ENCODE results near the gene BCL2L14.

BCL2L14 gene, protein sequence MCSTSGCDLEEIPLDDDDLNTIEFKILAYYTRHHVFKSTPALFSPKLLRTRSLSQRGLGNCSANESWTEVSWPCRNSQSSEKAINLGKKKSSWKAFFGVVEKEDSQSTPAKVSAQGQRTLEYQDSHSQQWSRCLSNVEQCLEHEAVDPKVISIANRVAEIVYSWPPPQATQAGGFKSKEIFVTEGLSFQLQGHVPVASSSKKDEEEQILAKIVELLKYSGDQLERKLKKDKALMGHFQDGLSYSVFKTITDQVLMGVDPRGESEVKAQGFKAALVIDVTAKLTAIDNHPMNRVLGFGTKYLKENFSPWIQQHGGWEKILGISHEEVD

DNA sequence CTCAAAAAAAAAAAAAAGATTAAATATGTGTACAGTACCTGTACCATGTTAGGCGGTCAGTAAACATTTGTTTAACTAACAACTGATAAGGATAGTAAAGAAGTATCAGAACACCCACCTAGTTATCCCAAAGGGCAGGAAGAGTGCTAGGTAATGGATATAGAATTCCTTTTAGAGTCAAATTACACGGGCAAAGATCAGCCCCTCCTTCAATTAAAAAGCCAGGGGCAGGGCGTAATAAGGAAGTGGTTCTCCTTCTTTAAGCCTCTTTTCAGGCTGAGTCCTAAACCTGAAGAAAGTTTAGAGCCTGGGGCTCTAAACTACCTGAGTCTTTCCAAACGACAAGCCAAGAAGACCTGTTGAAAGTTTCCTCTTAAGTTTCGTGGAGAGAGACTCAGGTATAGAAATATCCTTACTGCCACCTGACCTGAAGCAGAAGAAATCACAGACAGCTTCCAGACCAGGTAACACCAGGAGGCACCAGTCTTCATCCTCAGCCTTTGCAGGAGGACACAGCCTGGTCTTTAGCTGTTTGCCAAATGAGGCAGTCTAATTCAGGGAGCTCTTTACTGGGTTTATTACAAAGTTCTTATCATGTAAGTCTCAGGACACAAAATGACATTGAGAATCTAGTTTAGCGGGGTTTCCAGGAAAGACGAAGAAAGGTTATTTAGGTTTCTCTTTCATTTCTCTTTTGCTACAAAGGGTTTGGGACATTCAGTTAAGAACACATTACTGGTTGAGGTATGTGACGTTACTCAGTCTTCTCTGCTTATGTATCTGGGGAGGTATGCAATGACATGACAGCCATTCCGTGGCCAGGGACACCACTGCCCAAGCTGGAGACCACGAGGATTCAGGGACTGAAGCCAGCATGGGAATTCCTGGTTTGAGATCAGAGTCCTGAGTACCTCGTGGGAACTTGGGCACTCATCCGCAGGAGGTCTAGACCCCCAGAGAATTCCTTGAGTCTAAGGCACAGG lies at the start of gene BCL2L14:
Gene BCL2L14 (plus strand): TSS at position 266 of the 983 bp plus-strand sequence. CDS start 8,367 bp downstream, outside the sequence.
- FAIRE-seq (peak; percentile 75), DNase-seq (ENCODE audit: extremely low spot score, insufficient read length, low read depth) (peak; percentile 26)

DNA sequence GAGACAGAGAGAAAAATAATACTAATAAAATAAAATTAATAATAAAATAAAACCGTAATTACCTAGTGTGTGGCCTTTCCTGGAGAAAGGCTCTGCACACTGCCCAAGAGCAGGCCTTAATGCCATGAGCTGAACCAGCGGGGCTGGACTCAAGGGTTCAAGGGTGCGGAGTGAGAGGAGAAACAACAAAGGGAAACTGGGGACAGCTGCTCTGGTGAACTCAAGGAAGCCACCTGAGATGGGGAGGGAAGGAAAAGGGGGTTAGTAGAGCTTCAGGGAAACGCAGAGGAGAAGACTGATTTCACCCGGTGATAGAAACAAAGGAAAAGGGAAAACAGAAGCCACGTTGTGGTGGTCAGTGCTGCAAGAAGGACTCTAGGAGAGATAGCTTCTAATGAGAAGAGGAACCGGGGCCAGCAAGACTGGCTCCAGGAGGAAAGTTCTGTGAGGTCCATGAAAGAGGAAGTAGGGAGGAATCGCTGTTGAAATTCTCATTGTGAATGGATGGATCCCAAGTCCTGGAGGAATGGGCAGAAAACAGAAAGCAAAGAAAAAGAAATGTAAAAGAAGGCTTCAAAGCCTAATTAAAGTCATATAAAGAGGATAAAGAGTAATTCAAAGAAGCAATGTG lies 48.3 kb upstream of the BCL2L14 start:
- DNase-seq (ENCODE audit: extremely low spot score, insufficient read length, low read depth) (no peak), FAIRE-seq (no peak)

DNA sequence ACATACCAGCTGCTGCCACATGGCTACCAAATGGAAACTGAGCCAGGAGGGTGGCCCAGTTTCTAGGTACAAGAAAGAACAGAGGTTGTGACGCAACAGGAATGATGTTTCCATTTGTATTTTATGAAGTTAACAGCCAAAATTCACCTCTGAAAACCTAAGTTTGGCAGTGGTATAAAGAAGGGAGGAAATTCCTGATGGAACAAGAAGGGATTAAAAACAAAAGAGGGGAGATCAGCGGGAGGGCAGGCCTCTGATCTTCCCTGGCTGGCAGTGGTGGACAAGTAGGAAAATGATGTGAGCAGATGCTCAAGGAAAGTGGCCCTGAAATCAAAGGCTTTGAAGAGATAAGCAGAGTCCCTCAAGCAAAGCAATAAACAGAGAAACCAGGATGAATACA lies 47.3 kb upstream of the BCL2L14 start:
- FAIRE-seq (peak; percentile 36), DNase-seq (ENCODE audit: extremely low spot score, insufficient read length, low read depth) (no peak)

DNA sequence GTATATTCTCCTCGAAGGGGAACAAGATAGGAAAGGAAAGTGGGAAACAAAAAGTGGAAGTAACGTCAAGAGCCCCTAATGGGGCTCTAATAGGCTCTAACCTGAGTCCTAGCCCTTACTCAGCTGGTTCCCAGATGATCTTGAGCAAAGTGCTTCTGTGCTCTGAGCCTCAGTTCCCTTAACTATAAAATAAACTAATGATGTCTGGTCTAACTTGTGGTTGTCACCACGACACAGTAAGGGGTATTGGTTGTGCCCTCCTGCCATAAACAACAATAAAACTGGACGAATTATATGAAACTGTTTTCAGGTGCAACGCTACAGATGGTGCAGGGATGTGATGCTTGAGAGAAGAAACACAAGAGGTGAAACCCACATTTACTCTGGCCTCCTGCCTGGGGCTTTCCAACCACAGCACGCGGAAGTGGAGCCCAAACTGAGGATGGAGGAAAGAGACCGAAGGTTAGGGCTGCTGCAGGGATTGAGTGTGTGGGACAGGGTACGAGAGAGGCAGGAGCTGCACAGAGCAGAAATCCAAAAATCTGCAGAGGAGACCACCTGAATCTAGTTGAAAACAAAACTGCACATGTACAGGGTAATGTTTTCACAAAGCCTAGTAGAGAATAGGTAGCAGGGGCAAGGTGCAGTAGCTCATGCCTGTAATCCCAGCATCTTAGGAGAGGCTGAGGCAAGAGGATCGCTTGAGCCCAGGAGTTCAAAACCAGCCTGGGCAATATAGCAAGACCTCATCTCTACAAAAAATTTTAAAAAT lies 45.6 kb upstream of the BCL2L14 start:
- peak; percentile 98 for FAIRE-seq
- DNase-seq (ENCODE audit: extremely low spot score, insufficient read length, low read depth), result no peak

DNA sequence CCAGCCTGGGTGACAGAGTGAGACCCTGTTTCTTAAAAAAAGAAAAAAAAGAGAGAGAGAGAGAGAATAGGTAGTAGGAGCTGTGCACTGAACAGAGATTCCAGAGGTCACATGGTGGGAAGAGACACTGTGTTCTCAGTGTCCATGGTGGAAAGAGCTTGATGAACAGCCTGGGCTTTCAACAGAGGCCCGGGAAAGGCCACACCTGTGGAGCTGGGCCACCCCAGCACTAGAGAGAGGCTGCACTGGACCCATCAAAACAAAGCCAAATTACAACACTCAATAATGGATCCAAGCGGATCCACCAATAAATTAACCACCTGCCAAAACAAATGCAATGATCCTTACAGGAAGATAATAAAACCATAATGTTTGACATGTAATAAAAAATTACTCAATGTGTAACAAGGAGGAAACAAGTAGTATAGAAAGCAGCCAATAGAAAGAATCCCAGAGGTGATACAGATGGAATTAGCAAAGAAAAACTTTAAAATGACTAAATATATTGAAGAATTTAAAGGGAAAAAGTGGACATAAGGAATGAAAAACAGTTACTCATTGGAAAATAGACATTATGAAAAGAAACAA lies 44.8 kb upstream of the BCL2L14 start:
- no peak for DNase-seq (ENCODE audit: extremely low spot score, insufficient read length, low read depth)
- FAIRE-seq, result no peak

DNA sequence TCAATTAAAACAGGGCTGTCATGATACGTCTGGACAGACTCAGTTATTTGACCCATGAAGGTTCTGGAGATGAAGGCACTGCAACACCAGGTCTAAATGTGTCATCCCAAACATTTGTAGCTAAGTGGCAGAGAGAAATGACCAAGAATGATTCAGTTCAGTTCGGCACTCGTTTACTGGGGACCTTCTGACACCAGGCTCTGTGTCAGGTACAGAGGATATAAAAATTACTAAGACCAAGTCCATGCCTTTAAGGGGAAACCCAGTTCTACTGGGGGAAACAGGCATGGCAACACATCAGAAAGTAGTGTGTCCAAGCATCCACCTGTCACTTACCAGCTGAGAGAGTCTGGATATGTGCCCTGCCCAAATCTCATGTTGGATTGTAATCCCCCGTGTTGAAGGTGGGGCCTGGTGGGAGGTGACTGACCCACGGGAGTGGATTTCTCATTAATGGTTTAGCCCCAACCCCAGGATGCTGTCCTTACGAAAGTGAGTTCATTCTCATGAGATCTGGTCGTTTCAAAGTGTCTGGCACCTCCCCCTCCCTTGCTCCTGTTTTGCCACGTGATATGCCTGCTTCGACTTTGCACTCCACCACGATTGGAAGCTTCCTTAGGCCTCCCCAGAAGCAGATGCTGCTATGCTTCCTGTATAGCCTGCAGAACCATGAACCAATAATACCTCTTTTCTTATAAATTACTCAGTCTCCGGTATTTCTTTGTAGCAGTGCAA lies 41.9 kb upstream of the BCL2L14 start:
- FAIRE-seq (peak; percentile 59), DNase-seq (ENCODE audit: extremely low spot score, insufficient read length, low read depth) (no peak)

DNA sequence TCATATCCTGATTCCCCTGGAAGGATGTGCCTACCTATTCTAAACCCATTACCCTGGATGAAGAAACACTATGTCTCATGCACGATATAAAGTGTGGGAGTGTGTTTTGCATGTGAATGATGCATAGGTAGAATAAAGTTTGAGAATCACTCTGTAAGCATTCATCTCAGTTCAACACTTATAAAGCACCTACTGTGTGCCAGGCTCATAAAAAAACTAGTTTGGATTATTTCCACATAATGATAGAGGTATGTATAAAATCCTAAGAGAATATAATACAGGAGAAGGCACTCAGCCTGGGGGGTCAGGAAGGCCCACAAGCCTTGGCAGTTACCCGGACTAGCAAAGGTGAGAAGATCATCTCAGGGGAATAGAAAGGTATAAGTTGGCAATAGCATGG lies 41.1 kb upstream of the BCL2L14 start:
- FAIRE-seq, result no peak
- no peak for DNase-seq (ENCODE audit: extremely low spot score, insufficient read length, low read depth)

DNA sequence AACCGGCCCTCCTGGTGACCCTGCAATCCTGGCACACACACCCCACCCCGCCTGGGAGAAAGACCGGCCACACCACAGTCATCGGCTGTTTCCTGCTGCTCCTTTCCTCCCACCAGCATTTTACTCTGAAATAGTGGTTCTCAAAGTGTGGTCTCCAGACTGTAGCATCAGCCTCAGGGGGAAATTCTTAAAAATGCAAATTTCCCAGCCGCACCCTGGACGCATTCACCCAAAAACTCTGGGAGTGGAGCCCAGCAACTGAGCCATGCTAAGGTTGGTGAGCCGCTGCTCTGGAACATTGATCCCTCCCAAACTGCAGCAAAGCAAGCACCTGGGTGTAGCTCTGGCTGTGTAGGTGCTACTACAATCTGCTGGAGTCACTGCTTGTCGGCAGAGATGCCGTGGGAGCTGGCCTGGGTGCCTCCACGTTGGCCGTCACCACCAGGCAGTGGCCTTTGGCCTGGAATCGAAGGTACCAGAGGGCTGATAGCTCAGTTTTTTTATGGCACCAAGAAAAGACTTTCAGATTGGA lies 38.4 kb upstream of the BCL2L14 start:
- DNase-seq (ENCODE audit: extremely low spot score, insufficient read length, low read depth) (no peak), FAIRE-seq (no peak)

DNA sequence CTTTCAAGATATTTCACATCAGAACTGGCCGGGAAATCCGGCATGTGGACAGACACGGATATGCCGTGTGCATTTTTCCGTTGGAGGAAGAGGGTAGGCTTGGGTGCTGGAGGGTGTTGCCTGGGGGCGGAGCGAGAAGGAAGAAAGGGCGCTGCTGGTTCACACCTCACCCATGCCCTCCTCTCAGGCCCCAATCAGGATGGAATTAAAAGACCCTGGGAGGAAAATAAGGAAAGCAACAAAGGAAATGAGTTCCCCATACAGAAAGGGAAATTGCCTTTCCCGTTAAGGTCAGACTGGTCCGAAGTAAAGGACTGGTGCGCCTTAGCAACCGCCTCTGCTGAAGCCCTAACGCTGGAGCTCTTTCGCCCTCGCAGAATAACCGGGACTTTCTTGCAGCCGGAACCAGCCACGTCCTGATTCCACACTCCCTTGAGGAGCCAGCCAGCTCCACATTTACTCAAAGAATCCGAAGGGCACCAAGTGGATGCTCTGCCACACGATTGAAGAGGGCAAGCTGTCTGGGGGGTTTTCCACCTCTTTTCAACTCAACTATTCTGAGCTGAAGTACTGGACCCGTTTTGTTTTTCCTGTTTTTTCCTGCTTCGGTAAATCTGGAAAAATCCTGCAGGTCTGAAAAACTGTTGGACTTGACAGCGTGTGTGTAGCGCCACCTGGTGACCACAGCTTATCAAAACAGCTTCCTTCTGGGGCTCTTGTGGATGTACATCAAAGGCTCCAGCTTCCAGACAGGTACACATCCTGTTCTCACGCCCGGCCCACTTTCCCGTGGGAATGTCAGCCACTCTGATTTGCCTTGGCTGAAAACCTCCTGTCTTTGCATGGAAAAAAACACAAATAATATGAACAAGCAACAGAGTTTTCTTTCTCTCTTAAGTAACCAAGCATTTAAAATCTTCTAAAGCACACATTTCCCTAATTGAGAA lies 37.6 kb upstream of the BCL2L14 start:
- DNase-seq (ENCODE audit: extremely low spot score, insufficient read length, low read depth), result no peak
- FAIRE-seq, result peak; percentile 96

DNA sequence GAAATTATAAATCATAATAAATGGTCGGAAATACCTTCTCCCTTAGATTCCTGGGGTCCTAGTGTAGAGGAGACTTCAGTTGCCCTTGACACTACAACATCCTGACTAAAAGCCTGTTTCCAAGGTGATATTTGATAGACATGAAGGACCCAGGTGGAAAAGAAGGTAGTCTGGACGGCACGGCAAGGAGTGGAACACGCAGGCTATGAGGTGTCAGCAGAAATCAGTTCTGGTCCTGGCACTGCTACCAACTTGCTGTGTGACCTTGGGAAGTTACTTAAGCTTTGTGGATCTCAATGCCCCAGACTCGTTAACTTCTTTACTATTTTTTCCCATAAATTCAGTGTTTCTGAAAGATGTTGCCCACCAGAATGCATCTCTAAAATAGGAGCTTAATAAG lies 36.9 kb upstream of the BCL2L14 start:
- DNase-seq (ENCODE audit: extremely low spot score, insufficient read length, low read depth) (no peak), FAIRE-seq (no peak)

DNA sequence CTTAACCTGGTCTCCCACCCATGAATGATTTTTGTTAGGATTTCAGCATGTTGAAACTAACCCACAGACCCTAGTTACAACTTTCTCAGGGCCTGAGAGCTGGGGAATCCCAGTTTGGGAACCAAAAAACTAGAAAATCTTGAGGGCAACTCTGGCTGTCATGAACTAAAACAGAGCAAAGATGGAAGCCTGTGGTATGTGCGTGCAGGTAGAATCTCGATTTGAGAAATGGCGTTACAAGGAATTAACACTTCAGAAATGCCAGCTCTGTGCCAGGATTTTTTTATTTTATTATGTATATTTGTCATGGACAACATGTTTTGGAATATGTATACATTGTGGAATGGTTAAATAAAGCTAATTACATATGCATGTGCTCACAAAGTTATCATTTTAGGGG lies 36.4 kb upstream of the BCL2L14 start:
- DNase-seq (ENCODE audit: extremely low spot score, insufficient read length, low read depth) (no peak), FAIRE-seq (peak; percentile 62)

DNA sequence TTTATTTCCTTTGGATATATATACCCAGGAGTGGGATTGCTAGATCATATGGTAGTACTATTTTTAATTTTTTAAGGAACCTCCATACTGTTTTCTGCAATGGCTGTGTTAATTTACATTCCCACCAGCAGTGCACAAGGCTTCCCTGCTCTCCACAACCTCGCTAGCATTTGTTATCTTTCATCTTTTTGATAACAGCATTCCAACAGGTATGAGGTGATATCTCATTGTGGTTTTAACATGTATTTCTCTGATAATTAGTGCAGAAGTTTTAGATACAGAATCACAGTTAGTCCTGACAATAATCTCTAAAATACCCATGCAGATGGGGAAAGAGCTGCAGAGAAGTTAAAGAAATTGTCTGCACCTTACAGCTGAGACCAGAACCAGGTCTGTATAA lies 35.5 kb upstream of the BCL2L14 start:
- FAIRE-seq (no peak), DNase-seq (ENCODE audit: extremely low spot score, insufficient read length, low read depth) (no peak)

DNA sequence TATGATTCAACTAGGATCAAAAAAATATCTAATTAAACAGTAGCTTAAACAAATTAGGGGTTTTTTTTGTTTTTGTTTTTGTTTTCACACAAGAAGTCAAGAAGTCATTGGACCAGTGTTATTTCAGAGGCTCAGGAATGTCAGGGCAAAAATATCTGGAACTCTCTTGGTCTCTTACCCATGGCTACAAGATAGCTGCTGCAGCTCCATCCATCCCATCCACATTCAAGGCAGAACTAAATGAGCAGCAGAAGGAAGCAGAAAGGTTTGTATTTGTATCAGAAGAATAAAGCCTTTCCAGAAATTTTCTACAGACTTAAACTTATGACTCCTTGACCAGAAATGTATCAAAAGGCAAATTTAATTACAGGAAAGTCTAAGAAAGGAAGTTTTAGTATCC lies 33.8 kb upstream of the BCL2L14 start:
- no peak for DNase-seq (ENCODE audit: extremely low spot score, insufficient read length, low read depth)
- peak; percentile 63 for FAIRE-seq

DNA sequence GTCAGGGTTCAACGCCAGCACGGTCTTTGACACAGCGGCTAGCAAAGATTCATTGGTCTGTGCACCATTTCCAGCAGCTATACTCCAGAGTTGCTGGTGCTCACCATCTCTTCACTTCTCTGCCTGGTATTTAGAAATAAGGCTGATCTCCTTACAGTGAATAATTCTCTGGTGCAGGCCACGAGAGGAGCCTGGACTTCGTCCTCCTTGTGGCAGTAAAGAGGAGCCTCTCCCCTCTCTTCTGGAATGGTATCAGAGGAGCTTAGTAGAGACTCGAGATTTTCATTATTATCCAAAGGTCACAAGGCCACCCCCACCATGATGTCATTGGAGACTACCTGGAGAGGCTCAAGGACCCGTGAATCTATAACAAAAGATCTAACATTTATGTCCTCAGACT lies 30.8 kb upstream of the BCL2L14 start:
- no peak for DNase-seq (ENCODE audit: extremely low spot score, insufficient read length, low read depth)
- FAIRE-seq, result no peak

DNA sequence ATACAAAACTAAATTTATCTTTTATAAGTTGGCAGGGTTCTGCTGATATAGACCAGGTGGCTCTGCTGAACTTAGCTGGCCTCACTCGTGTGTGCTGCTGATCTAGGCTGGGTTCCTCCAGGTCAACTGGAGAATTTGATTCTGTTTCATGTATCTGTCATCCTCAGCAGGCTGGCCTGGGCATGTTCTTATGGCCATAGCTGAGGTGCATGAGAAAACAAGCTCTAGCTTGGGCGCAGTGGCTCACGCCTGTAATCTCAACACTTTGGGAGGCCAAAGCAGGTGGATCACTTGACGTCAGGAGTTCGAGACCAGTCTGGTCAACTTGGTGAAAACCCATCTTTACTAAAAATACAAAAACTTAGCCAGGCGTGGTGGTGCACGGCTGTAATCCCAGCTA lies 24.3 kb upstream of the BCL2L14 start:
- FAIRE-seq, result no peak
- DNase-seq (ENCODE audit: extremely low spot score, insufficient read length, low read depth), result no peak

DNA sequence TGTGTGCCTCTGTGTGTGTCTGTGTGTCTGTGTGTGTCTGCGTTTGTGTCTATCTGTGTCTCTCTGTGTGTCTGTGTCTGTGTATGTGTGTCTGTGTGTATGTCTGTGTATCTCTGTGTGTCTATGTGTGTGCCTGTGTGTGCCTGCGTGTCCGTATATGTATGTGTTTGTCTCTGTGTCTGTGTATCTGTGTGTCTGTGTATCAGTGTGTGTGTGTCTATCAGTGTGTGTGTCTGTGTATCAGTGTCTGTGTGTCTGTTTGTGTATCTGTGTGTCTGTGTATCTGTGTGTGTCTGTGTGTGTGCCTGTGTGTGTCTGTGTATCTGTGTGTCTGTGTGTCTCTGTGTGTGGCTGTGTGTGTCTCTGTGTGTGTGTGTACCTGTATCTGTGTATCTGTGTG lies 23.1 kb upstream of the BCL2L14 start:
- DNase-seq (ENCODE audit: extremely low spot score, insufficient read length, low read depth) (no peak), FAIRE-seq (peak; percentile 73)

DNA sequence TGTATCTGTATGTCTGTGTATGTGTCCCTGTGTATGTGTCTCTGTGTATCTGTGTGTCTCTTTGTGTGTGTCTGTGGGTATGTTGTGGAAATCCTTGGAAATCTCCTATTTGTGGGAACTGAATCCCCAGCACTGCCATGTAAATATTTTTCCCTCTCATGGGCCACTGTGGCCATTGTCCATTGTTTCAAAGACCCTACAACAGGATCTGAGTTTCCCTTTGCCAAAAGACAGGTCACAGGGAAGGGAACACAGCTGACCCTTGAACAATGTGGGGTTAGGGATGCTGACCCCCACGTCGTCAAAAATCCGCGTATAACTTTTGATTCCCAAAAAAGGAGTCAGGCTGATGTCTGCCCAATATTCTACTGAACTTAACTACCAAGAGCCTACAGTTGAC lies 22.5 kb upstream of the BCL2L14 start:
- no peak for DNase-seq (ENCODE audit: extremely low spot score, insufficient read length, low read depth)
- FAIRE-seq, result no peak

DNA sequence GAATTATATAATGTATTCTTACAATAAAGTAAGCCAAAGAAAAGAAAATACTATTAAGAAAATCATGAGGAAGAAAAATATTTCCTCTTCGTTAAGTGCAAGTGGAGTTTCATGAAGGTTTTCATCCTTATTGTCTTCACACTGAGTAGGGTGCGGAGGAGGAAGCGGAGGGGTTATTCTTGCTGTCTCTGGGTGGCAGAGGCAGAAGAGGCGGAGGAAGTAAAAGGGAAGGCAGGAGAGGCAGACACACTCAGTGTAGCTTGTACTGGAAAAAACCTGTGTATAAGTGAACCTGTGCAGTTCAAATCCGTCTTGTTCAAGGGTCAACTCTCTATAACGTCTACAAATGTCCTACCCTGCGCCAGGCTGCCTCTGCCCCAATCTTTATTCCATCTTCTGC lies 22.0 kb upstream of the BCL2L14 start:
- FAIRE-seq, result no peak
- no peak for DNase-seq (ENCODE audit: extremely low spot score, insufficient read length, low read depth)

Data from GM18507 (cell line).